Measurements from ENCODE around the gene ARHGDIA. TPM values are rescaled to one million over a fixed set of nuclear protein-coding genes. Genes with fewer than 3 reads are reported as not detected.
A peak's percentile ranks its signal among the peaks of the same experiment; 100 is the strongest.

ARHGDIA gene
- total RNA-seq, 6 experiments from 2014 or later, result 758 to 1,040 (median 908) TPM

- Mint-ChIP-seq H3K27ac (peak overlapping the region; percentile 95), H3K36me3 (ENCODE audit: low read depth) (no peaks in the 10 kb centered on the region), H3K9me3 (no peaks in the 10 kb centered on the region), H3K4me3 (peak overlapping the region; percentile 86), H3K27me3 (ENCODE audit: insufficient read depth) (peaks cover 2% of the 10 kb centered on the region; the same call in 1 of the 2 replicates), H3K4me1 (ENCODE audit: low read depth) (peaks cover 14% of the 10 kb centered on the region)
- no peak for TF ChIP-seq CTCF (IDR thresholded peaks at IDR 0.05)
- peak; percentile 60 for DNase-seq
Observed at GRCh38 chr17:81831957-81832607, 39.1 kb downstream of the ARHGDIA start.

GRCh38 chr17:81831563-81831956 is 39.6 kb downstream of the ARHGDIA start:
- peaks cover 2% of the 10 kb centered on the region; the same call in 1 of the 2 replicates for H3K27me3 Mint-ChIP-seq (ENCODE audit: insufficient read depth)
- H3K36me3 Mint-ChIP-seq (ENCODE audit: low read depth), result no peaks in the 10 kb centered on the region
- no peak for TF ChIP-seq CTCF (IDR thresholded peaks at IDR 0.05)
- peaks cover 14% of the 10 kb centered on the region for H3K4me1 Mint-ChIP-seq (ENCODE audit: low read depth)
- no peaks in the 10 kb centered on the region for H3K9me3 Mint-ChIP-seq
- peak overlapping the region; percentile 95 for H3K27ac Mint-ChIP-seq
- no peak for DNase-seq
- H3K4me3 Mint-ChIP-seq, result peak overlapping the region; percentile 86

GRCh38 chr17:81829858-81830257 is 41.3 kb downstream of the ARHGDIA start:
- Mint-ChIP-seq H3K4me3 (no peak overlapping the region), H3K9me3 (no peaks in the 10 kb centered on the region), H3K27ac (no peak overlapping the region), H3K4me1 (ENCODE audit: low read depth) (peaks cover 14% of the 10 kb centered on the region), H3K36me3 (ENCODE audit: low read depth) (no peaks in the 10 kb centered on the region), H3K27me3 (ENCODE audit: insufficient read depth) (peaks cover 2% of the 10 kb centered on the region; the same call in 1 of the 2 replicates)
- no peak for DNase-seq
- no peak for TF ChIP-seq CTCF (IDR thresholded peaks at IDR 0.05)

- DNase-seq, result no peak
- TF ChIP-seq CTCF (IDR thresholded peaks at IDR 0.05), result no peak
- Mint-ChIP-seq H3K27ac (no peak overlapping the region; the same call in 1 of the 2 replicates), H3K9me3 (no peaks in the 10 kb centered on the region), H3K36me3 (ENCODE audit: low read depth) (no peaks in the 10 kb centered on the region), H3K4me1 (ENCODE audit: low read depth) (peaks cover 14% of the 10 kb centered on the region), H3K27me3 (ENCODE audit: insufficient read depth) (peaks cover 2% of the 10 kb centered on the region; the same call in 1 of the 2 replicates), H3K4me3 (no peak overlapping the region)
Observed at GRCh38 chr17:81828656-81829055, 42.5 kb downstream of the ARHGDIA start.

- H3K27ac Mint-ChIP-seq, result no peak overlapping the region
- no peak for DNase-seq
- TF ChIP-seq CTCF (IDR thresholded peaks at IDR 0.05), result peak; percentile 38; the same call in 1 of the 2 replicates
- H3K4me3 Mint-ChIP-seq, result no peak overlapping the region
- no peaks in the 10 kb centered on the region for H3K9me3 Mint-ChIP-seq
- no peaks in the 10 kb centered on the region for H3K36me3 Mint-ChIP-seq (ENCODE audit: low read depth)
- H3K4me1 Mint-ChIP-seq (ENCODE audit: low read depth), result no peaks in the 10 kb centered on the region
- no peaks in the 10 kb centered on the region for H3K27me3 Mint-ChIP-seq (ENCODE audit: insufficient read depth)
Observed at GRCh38 chr17:81825841-81826466, 45.2 kb downstream of the ARHGDIA start.
